ENCODE data around the gene C11orf52. TPM values are rescaled to one million over a fixed set of nuclear protein-coding genes. Genes with fewer than 3 reads are reported as not detected.

C11orf52 gene
- total RNA-seq, 1 experiment from 2014 or later = 10.5 TPM

- no peaks in the 10 kb centered on the region for H3K9me3 ChIP-seq (ENCODE audit: low read length)
- intact Hi-C loops (cut with micrococcal nuclease) = loop anchor here (5.0 kb wide), 1 partner anchor 88 kb away; no protein-coding TSS in a partner anchor
Observed at GRCh38 chr11:111933872-111934271, 15.2 kb downstream of the C11orf52 start.

GRCh38 chr11:111934306-111934705 is 15.6 kb downstream of the C11orf52 start:
- H4K20me1 ChIP-seq (ENCODE audit: low read length) = no peaks in the 10 kb centered on the region
- no peaks in the 10 kb centered on the region for H3K9me3 ChIP-seq (ENCODE audit: low read length)
- intact Hi-C loops (cut with micrococcal nuclease) = loop anchor here (5.0 kb wide), 1 partner anchor 88 kb away; no protein-coding TSS in a partner anchor
- no peak overlapping the region for H3K4me2 ChIP-seq (ENCODE audit: low read length)
- no peak overlapping the region for H3K27ac ChIP-seq (ENCODE audit: low read length)
- peaks cover 27% of the 10 kb centered on the region for H3K4me1 ChIP-seq (ENCODE audit: insufficient read depth, low read length)
- ATAC-seq = no peak
- DNase-seq = no peak
- no TSS peak for BruUV-seq (replicated peaks)
- H3F3A ChIP-seq (ENCODE audit: low read length, unreplicated experiment) = no peaks in the 10 kb centered on the region
- H3K9me2 ChIP-seq (replicated peaks; ENCODE audit: low read length) = no peaks in the 10 kb centered on the region
- TF ChIP-seq EZH2phosphoT487 (IDR thresholded peaks at IDR 0.05; ENCODE audit: borderline replicate concordance, low read length) (no peak), EZH2 (IDR thresholded peaks at IDR 0.05; ENCODE audit: low read length, unreplicated experiment) (no peak), CTCF (conservative IDR thresholded peaks at IDR 0.05; ENCODE audit: low read depth, low read length) (no peak)
- H3K36me3 ChIP-seq (ENCODE audit: low read depth, low read length) = no peaks in the 10 kb centered on the region
- 0 out of 2 replicates have a peak, but pooled peaks cover 4% of the 10 kb centered on the region for H3K79me2 ChIP-seq (ENCODE audit: low read length)
- H3K27me3 ChIP-seq (ENCODE audit: low read length) = no peaks in the 10 kb centered on the region
- ChIA-PET POLR2A (ENCODE audit: unreplicated experiment) (no interaction called here), CTCF (no interaction called here)
- H3K9ac ChIP-seq (ENCODE audit: low read length) = no peak overlapping the region
- H3K4me3 ChIP-seq (ENCODE audit: low read length) = no peak overlapping the region
- no peak overlapping the region for H2AFZ ChIP-seq (ENCODE audit: low read length)

More at GRCh38 chr11:111933872-111934271, 15.2 kb downstream of the C11orf52 start:
- H3K4me3 ChIP-seq (ENCODE audit: low read length) = no peak overlapping the region
- H3K36me3 ChIP-seq (ENCODE audit: low read depth, low read length) = no peaks in the 10 kb centered on the region
- no peak overlapping the region for H3K4me2 ChIP-seq (ENCODE audit: low read length)
- ATAC-seq (no peak), DNase-seq (no peak)
- no peak overlapping the region for H3K9ac ChIP-seq (ENCODE audit: low read length)
- H3K9me2 ChIP-seq (replicated peaks; ENCODE audit: low read length) = no peaks in the 10 kb centered on the region
- CTCF ChIA-PET = no interaction called here
- POLR2A ChIA-PET (ENCODE audit: unreplicated experiment) = no interaction called here
- no peaks in the 10 kb centered on the region for H3K27me3 ChIP-seq (ENCODE audit: low read length)
- 0 out of 2 replicates have a peak, but pooled peaks cover 4% of the 10 kb centered on the region for H3K79me2 ChIP-seq (ENCODE audit: low read length)
- no peaks in the 10 kb centered on the region for H4K20me1 ChIP-seq (ENCODE audit: low read length)
- no peaks in the 10 kb centered on the region for H3F3A ChIP-seq (ENCODE audit: low read length, unreplicated experiment)
- TF ChIP-seq EZH2 (IDR thresholded peaks at IDR 0.05; ENCODE audit: low read length, unreplicated experiment) (no peak), EZH2phosphoT487 (IDR thresholded peaks at IDR 0.05; ENCODE audit: borderline replicate concordance, low read length) (no peak)
- BruUV-seq (replicated peaks) = no TSS peak
- H3K4me1 ChIP-seq (ENCODE audit: insufficient read depth, low read length) = peaks cover 23% of the 10 kb centered on the region
- H3K27ac ChIP-seq (ENCODE audit: low read length) = no peak overlapping the region
- no peak overlapping the region for H2AFZ ChIP-seq (ENCODE audit: low read length)

GRCh38 chr11:111935317-111936039 is 16.8 kb downstream of the C11orf52 start:
- ATAC-seq = no peak
- POLR2A ChIA-PET (ENCODE audit: unreplicated experiment) = interaction anchor here (0.6 kb wide), 1 partner anchor 147 kb away, joined by 4 read pairs; no protein-coding TSS in a partner anchor
- no peaks in the 10 kb centered on the region for H4K20me1 ChIP-seq (ENCODE audit: low read length)
- H3K4me1 ChIP-seq (ENCODE audit: insufficient read depth, low read length) = peaks cover 30% of the 10 kb centered on the region
- BruUV-seq (replicated peaks) = no TSS peak
- H3K27me3 ChIP-seq (ENCODE audit: low read length) = no peaks in the 10 kb centered on the region
- H3K4me2 ChIP-seq (ENCODE audit: low read length) = no peak overlapping the region
- intact Hi-C loops (cut with micrococcal nuclease) = no loop called here
- H3K79me2 ChIP-seq (ENCODE audit: low read length) = 0 out of 2 replicates have a peak, but pooled peaks cover 4% of the 10 kb centered on the region
- H2AFZ ChIP-seq (ENCODE audit: low read length) = no peak overlapping the region
- CTCF ChIA-PET = no interaction called here
- no peaks in the 10 kb centered on the region for H3F3A ChIP-seq (ENCODE audit: low read length, unreplicated experiment)
- no peak overlapping the region for H3K27ac ChIP-seq (ENCODE audit: low read length)
- no peak for DNase-seq
- H3K4me3 ChIP-seq (ENCODE audit: low read length) = no peak overlapping the region
- no peak overlapping the region for H3K9ac ChIP-seq (ENCODE audit: low read length)
- H3K9me2 ChIP-seq (replicated peaks; ENCODE audit: low read length) = no peaks in the 10 kb centered on the region
- TF ChIP-seq EZH2phosphoT487 (IDR thresholded peaks at IDR 0.05; ENCODE audit: borderline replicate concordance, low read length) = no peak
- no peak for TF ChIP-seq EZH2 (IDR thresholded peaks at IDR 0.05; ENCODE audit: low read length, unreplicated experiment)
- no peak for TF ChIP-seq CTCF (conservative IDR thresholded peaks at IDR 0.05; ENCODE audit: low read depth, low read length)
- H3K36me3 ChIP-seq (ENCODE audit: low read depth, low read length) = no peaks in the 10 kb centered on the region
- no peaks in the 10 kb centered on the region for H3K9me3 ChIP-seq (ENCODE audit: low read length)

All from PC-3 (cell line).